ENCODE data around the gene SIPA1. TPM values are rescaled to one million over a fixed set of nuclear protein-coding genes. Genes with fewer than 3 reads are reported as not detected.

SIPA1 gene
- total and polyA plus RNA-seq, 4 donors = 15.4 to 34.9 (median 22.8) TPM

GRCh38 chr11:65642014-65642671, 4.2 kb downstream of the SIPA1 start:
- no peak overlapping the region for H3K9ac ChIP-seq (ENCODE audit: low read depth in 1 of 2, low read length in 2 of 2)
- H3K27ac ChIP-seq (ENCODE audit: low read depth in 1 of 2, low read length in 2 of 2) = no peak overlapping the region
- no peak for TF ChIP-seq HNF4G (IDR thresholded peaks at IDR 0.05)
- no peak for TF ChIP-seq FOXA2 (IDR thresholded peaks at IDR 0.05)
- no peak for TF ChIP-seq RXRA (IDR thresholded peaks at IDR 0.05)
- no peak for TF ChIP-seq GABPA (IDR thresholded peaks at IDR 0.05 in 1 of 2, conservative IDR thresholded peaks at IDR 0.05 in 1 of 2)
- no peak for TF ChIP-seq EGR1 (IDR thresholded peaks at IDR 0.05; ENCODE audit: low read depth in 2 of 2)
- peaks cover 7 to 35% (median 20%) of the 10 kb centered on the region in 4 donors for H3K4me1 ChIP-seq (ENCODE audit: control insufficient read depth in 4 of 4, insufficient read depth in 4 of 4, low read length in 3 of 4)
- DNase-seq (ENCODE audit: low spot score) = no peak
- WGBS = 49% methylated on average over 49 of the region's 49 CpGs
- H3K27me3 ChIP-seq (ENCODE audit: control insufficient read depth in 4 of 4, insufficient read depth in 4 of 4, low read length in 3 of 4) = no peaks in the 10 kb centered on the region
- peaks cover 0 to 4% (median 0%) of the 10 kb centered on the region in 4 donors for H3K36me3 ChIP-seq (ENCODE audit: control insufficient read depth in 4 of 4, insufficient read depth in 3 of 4, low read depth in 1 of 4, low read length in 3 of 4)
- no peaks in the 10 kb centered on the region for H3K9me3 ChIP-seq (ENCODE audit: control insufficient read depth in 4 of 4, low read length in 3 of 4)
- no peak overlapping the region for H3K4me3 ChIP-seq (ENCODE audit: low read depth in 1 of 3, low read length in 3 of 3)

GRCh38 chr11:65643971-65644370, 6.1 kb downstream of the SIPA1 start:
- Histone ChIP-seq H3K9ac (ENCODE audit: low read depth in 1 of 2, low read length in 2 of 2) (no peak overlapping the region), H3K36me3 (ENCODE audit: control insufficient read depth in 4 of 4, insufficient read depth in 3 of 4, low read depth in 1 of 4, low read length in 3 of 4) (peaks cover 0 to 4% (median 0%) of the 10 kb centered on the region in 4 donors), H3K4me1 (ENCODE audit: control insufficient read depth in 4 of 4, insufficient read depth in 4 of 4, low read length in 3 of 4) (peaks cover 3 to 25% (median 14%) of the 10 kb centered on the region in 4 donors), H3K9me3 (ENCODE audit: control insufficient read depth in 4 of 4, low read length in 3 of 4) (no peaks in the 10 kb centered on the region), H3K27ac (ENCODE audit: low read depth in 1 of 2, low read length in 2 of 2) (no peak overlapping the region), H3K4me3 (ENCODE audit: low read depth in 1 of 3, low read length in 3 of 3) (no peak overlapping the region), H3K27me3 (ENCODE audit: control insufficient read depth in 4 of 4, insufficient read depth in 4 of 4, low read length in 3 of 4) (no peaks in the 10 kb centered on the region)
- DNase-seq (ENCODE audit: low spot score) = no peak
- TF ChIP-seq ZBTB33 (IDR thresholded peaks at IDR 0.05) = no peak
- TF ChIP-seq GABPA (IDR thresholded peaks at IDR 0.05 in 1 of 2, conservative IDR thresholded peaks at IDR 0.05 in 1 of 2) = no peak
- no peak for TF ChIP-seq YY1 (IDR thresholded peaks at IDR 0.05)
- no peak for TF ChIP-seq MAX (IDR thresholded peaks at IDR 0.05)
- no peak for TF ChIP-seq RXRA (IDR thresholded peaks at IDR 0.05)
- TF ChIP-seq REST (IDR thresholded peaks at IDR 0.05) = no peak
- no peak for TF ChIP-seq HNF4A (conservative IDR thresholded peaks at IDR 0.05)
- 63% methylated on average over 6 of the region's 6 CpGs for WGBS

GRCh38 chr11:65644837-65645236, 6.9 kb downstream of the SIPA1 start:
- H3K9me3 ChIP-seq (ENCODE audit: control insufficient read depth in 4 of 4, low read length in 3 of 4) = no peaks in the 10 kb centered on the region
- H3K9ac ChIP-seq (ENCODE audit: low read depth in 1 of 2, low read length in 2 of 2) = no peak overlapping the region
- H3K4me1 ChIP-seq (ENCODE audit: control insufficient read depth in 4 of 4, insufficient read depth in 4 of 4, low read length in 3 of 4) = peaks cover 3 to 27% (median 18%) of the 10 kb centered on the region in 4 donors
- peaks cover 0 to 4% (median 2%) of the 10 kb centered on the region in 4 donors for H3K36me3 ChIP-seq (ENCODE audit: control insufficient read depth in 4 of 4, insufficient read depth in 3 of 4, low read depth in 1 of 4, low read length in 3 of 4)
- H3K4me3 ChIP-seq (ENCODE audit: low read depth in 1 of 3, low read length in 3 of 3) = no peak overlapping the region
- 86% methylated on average over 11 of the region's 11 CpGs for WGBS
- H3K27me3 ChIP-seq (ENCODE audit: control insufficient read depth in 4 of 4, insufficient read depth in 4 of 4, low read length in 3 of 4) = no peaks in the 10 kb centered on the region
- DNase-seq (ENCODE audit: low spot score) = no peak
- no peak overlapping the region for H3K27ac ChIP-seq (ENCODE audit: low read depth in 1 of 2, low read length in 2 of 2)
- TF ChIP-seq EGR1 (IDR thresholded peaks at IDR 0.05; ENCODE audit: low read depth in 2 of 2) (no peak), MAX (IDR thresholded peaks at IDR 0.05) (no peak), GABPA (IDR thresholded peaks at IDR 0.05 in 1 of 2, conservative IDR thresholded peaks at IDR 0.05 in 1 of 2) (no peak), HNF4A (conservative IDR thresholded peaks at IDR 0.05) (no peak), FOXA1 (IDR thresholded peaks at IDR 0.05) (no peak), CTCF (IDR thresholded peaks at IDR 0.05; ENCODE audit: low read depth, low read length, missing input control) (no peak), JUND (IDR thresholded peaks at IDR 0.05) (no peak), ZBTB33 (IDR thresholded peaks at IDR 0.05) (no peak), YY1 (IDR thresholded peaks at IDR 0.05) (no peak), RXRA (IDR thresholded peaks at IDR 0.05) (no peak), RAD21 (IDR thresholded peaks at IDR 0.05) (no peak)

Data from liver (tissue), 9 donors.